Measurements from ENCODE around the gene COL6A2.
"Not testable (repeated sequence)": the region's sequence is repeated elsewhere in the genome, so short reads cannot be mapped to it uniquely, and the experiment has no call there.

COL6A2 gene

DNA sequence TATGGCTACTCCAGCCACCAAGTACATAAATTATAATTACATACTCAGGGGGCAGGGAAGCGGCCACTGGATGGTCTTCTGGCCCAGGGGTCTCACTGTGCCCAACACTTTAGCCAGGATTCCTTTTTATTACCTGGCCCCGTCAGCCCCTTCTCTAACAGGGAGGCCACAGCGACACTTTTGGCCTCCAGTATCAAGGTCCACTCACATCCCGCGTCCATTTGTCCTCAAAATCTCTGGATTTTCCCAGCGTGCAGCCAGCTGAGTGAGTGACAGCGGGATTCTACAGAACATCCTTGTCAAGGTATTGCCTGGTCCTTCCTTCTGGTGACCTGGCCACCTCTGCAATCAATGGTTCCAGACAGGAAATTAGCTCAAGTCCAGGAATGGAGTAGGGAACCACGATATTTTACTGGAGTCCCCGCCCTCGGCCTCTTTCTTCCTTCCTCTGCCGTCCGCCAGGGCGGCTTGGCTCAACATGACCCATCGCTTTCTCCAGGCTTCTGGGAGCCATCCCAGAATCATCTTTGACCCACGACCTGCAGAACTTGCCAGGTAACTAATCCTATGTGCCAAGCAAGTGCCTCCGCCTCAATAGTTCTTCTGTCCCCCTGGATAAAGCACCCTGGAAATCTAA lies 2.7 kb upstream of the COL6A2 start:
- no peak for DNase-seq

DNA sequence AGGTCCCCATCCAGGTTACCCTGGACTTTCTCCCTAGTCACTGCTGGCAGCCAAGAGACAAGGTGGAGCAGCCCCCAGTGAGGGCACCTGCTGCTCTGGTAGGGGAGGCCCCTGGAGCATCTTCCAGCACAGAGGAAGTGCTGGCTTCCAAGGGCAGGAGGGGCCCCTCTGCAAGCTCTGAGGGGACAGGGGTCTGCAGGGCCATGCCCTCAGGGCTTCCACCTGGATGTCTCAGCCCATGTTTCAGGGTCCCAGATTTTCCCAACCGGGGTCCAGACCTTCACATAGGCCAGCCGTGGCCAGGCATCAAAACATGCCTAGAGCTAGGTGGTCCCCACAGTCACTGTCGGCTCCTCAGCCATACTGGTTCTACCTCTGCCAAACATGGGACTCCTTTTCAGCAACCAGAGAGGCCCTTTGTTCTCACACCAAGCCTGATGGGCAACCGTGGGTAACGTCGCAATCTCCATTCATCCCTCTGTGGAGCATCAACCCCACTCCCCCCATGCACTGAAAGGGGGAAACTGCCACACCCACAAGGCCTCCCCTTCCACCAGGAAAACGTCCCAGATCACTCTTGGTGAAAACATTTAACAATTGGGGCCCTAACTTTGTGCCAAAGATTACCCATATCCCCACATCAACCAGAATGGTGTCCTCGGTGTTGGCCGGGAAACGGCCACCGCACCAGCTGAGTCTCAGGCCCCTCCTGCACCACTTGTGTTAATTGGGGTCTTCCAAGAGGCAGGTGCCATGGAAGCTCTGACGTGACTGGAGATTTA lies 1.9 kb upstream of the COL6A2 start:
- DNase-seq, result no peak

DNA sequence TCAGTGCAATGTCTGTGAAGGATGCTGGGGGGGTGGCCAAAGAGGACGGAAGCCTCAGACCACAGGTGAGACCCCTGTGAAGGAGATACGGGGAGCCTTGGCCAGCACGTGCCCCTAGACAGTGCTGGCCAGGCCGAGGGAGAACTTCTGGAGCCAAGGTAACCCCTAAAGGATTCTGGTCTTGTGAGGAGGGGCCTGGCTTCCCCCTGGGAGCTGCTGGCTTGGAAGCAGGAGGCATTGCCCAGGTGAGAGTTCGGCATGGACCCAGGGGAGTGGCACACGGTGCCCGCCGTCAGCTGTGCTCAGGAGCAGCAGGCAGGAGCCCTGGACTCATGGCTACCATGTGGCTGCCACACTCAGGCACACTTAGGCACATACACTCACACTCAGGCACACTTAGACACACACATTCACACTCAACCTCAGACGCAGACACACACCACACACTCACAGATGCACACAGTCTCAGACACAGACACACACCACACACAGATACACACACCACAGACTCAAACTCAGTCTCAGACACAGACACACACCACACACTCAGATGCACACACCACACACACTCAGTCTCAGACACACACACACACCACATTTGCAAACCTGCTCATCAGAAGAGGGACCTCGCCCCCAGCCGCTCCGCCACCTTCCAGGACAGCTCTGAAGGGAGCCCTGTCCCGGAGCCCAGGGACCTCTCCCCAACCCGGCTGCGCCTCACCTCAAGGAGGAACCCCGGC lies 1.1 kb upstream of the COL6A2 start:
- DNase-seq, result no peak

DNA sequence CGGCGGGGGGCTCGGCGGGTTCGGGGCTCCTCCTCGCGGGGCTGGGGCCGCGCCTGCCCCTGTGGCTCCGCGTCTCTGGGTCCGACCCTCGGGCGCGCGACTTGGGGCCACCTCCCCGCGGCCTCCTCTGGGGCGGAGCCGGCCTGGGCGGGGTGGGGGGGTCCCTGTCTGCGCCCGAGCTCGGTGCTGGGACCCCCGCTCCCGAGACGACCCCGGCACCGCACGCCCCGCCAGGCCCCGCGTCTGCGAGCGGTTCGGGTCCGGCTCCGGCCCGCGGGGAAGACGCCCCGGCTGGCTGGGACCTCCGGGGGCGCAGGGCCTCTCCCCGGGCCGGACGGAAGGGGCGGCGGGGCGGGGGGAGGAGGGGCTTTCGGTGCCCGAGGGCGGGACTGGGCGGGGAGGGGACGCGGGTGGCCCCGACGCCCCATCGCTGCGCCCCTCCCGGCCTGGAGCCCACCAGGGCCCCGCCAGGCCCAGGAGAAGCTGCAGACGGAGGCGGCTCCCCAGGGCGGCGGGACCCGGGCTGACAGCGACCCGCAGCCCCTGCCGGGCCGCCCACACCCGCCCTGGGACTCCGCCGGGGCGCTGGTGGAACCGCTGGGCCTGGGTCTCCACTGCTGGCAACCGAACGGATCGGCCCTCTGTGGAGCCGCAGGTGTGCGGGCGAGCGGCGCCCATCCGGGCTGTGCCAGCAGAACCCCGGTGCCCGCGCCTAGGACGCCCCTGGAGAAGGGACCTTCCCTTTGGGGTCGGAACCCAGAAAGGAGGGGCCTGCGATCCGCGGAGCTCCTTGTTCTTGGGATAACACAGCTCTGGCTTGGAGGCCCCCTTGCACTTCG lies 610 bp downstream of the COL6A2 start:
- DNase-seq, result peak; percentile 19

DNA sequence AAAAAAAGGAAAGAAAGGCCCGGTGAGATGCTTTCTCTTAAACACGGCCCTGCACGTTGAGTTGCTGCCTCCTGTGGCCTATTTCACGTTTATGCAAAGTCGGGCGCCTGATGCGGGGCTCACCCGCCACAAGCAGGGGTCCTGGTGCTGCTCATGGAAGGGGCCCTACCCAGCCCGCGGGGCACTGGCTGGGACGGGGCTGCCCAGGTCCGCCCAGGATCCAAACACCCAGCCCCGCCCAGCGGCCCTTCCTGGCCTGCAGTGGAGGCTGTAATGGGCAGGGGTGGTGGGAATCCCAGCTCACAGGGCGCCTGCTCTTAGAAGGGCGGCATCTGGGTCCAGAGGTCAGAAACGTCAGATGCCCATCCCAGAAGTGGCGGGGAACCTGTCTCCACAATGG lies 1.6 kb downstream of the COL6A2 start:
- DNase-seq, result no peak

DNA sequence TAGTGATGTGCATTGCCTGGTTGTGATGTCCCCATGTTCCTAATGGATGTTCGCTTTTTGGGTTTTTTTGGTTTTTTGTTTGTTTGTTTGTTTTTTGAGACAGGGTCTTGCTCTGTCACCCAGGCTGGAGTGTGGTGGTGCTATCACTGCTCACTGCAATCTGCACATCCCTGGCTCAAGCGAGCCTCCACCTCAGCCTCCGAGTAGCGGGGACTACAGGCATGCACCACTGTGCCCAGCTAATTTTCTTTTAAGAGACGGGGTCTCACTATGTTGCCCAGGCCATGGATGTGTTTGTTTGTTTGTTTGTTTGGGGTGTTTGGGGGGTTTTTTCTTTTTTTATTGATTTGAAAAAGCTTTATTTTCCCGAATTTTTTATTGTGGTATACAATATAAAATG lies 2.1 kb downstream of the COL6A2 start:
- no peak for DNase-seq

DNA sequence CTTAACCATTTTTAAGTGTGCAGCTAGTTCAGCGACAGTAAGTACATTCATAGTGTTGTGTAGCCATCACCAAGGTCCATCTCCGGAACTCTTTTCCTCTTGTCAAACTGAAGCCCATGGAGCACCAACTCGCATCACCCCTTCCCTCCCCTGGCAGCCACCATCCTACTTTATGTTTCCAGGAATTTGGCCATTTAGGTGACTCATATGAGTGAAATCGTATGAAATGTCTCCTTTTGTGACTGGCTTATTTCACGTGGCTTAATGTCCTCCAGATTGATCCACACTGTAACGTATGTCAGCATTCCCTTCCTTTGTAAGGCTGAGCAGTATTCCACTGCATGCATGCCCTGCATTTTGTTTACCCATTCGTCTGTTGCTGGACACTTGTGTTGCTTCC lies 2.5 kb downstream of the COL6A2 start:
- no peak for DNase-seq

DNA sequence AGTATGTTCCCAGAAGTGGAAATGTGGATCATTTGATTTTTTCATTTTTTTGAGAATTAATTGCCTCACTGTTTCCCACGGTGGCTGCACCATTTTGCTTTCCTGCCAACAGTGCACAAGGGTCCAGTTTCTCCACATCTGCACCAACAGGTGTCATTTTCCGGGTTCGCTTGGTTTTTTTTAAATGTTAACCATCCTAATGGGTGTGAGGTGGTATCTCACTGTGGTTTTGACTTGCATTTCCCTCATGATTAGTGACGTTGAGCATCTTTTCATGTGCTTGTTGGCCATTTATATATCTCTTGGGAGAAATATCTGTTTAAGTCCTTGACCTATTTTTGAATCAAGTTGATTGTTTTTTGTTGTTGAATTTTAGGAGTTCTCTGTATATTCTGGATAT lies 3.0 kb downstream of the COL6A2 start:
- DNase-seq, result no peak

DNA sequence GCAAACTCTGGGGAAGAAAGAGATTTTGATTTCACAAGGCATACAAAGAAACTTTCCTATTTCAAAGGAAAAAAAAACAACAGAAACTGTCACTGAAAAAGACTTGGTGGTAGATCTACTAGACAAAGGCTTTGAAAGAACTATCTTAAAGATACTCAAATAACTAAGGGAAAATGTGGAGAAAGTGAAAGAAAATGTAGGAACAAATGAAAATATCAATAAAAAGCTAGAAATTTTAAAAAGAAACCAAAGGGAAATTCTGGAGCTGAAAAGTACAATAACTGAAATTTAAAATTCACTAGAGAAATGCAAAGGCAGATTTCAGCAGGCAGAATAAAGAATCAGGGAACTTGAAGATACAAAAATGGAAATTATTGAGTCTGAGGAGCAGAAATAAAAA lies 6.2 kb downstream of the COL6A2 start:
- DNase-seq, result no peak

DNA sequence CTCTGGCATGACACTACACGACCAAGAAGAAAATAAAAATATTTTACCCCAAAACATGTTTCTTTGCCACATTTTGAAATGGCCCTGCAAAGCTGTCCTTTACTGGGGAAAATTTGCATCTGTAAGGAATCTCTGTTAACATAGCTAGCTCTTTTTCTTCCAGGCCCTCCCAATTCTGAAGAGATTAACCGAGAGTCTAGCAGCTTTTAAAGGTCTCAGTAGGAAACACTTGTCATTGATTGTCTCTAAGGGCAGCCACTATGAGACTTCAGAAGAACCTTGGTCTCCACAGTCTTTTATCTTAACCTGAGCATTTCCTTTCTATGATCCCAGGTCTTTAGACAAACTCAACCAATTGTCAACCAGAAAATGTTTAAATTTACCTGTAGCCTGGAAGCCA lies 9.5 kb downstream of the COL6A2 start:
- not testable (repeated sequence) for DNase-seq

DNA sequence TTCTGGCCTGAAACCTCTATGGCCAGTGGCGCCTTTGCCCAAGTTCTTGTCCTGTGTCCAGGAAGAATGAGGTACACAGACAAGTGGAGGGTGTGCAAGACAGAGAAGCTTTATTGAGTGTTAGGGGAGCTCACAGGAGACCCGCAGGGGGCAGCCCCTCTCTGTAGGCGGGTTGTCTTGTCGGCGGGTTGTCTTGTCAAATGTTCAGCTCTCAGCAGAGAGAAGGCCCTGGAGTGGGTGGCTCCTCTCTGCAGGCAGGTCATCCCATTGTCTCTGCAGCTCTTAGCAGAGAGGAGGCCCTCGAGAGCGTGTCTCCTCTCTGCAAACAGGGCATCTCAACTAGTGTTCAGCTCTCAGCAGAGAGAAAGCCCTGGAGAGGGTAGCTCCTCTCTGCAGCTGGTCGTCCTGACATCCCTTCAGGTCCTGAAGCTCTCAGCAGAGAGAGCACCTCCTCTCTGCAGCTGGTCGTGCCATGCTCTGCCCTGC lies 11.0 kb downstream of the COL6A2 start:
- no peak for DNase-seq

DNA sequence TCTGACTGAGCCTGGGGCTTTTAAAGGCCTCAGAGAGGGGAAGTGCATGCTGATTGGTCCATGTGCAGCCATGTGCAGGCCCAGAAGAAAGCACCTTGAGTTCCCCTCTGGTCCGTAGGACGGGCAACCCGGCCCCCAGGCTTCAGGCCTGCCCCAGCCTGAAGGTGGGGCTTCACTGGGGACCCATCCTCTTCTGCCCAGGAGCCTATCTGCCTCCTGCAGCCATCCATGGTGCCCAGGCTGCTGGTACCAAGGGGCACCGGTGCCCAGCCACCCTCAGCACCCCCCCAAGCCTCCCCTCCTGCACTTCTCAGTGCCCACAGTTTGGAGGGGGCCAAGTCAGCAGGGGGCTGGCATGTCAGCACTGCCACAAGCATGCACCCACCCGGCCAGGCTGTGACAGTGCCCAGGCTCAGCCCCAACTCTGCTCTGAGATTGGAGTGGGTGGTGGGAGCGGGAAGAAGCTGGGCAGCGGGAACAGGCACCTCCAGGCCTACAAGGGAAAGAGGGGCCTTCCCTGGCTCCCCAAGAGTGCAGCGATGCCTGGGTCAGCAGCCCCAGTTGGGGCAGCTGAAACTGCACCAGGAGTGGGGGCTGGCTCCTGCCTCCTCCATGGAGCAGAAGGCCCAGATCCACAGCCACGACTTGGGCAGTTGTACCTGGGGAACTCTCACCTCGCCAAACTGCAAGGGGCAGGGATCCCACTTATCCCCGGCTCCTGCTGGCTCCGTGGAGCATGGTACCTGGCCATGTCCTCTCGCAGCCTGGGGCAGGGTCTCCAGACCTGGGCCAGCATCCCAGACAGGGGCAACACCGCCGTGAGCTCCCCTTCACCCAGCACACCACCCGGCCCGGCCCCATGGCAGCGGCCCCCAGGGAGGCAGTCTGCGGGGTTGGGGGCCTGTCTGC lies 11.7 kb downstream of the COL6A2 start:
- no peak for DNase-seq

DNA sequence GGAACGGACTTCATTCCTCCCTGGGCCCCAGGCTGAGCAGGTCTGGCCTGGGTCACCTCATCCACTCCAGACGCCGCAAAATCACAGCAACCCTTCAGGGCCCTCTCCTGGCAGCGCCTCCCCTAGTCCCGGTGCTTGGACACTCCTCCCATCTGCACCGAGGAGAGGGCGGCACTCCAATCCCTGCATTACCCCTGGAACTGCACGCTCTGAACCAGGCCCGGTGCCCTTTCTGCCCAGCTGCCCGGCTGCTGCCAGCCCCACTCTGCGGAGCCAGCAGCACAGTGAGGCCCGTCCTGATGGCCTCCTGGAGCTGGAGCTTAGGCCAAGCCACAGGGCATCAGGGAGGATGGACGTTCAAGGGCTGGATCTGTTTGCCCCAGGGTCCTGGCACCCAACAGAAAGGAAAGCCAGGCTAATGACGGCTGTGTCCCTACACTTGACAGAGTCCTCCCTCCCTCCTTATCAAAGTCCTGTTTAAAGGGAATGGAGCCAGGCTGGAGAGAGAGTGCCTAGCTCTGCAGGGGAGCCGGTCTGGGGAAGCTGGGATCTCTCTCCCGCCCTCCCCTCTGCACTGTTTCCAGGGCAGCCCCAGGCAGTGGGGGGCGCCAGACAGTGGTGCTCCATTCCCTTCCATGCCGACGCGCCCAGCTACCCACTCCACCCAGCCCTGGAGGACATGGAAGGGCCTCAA lies 12.7 kb downstream of the COL6A2 start:
- no peak for DNase-seq

DNA sequence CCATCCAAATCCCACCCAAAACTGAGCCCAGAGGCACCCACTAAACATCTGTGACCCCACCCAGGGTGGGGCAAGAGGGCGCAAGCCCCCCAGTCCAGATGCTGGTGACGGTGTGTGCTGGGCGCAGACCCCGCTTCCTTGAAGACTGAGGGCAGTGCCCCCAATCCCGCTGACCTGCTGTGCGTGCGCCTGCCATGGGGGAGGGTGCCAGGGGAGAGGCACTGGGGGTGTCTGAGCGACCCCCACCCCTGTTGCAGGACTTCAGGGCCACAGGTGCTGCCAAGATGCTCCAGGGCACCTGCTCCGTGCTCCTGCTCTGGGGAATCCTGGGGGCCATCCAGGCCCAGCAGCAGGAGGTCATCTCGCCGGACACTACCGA lies 13.3 kb downstream of the COL6A2 start:
- no peak for DNase-seq

DNA sequence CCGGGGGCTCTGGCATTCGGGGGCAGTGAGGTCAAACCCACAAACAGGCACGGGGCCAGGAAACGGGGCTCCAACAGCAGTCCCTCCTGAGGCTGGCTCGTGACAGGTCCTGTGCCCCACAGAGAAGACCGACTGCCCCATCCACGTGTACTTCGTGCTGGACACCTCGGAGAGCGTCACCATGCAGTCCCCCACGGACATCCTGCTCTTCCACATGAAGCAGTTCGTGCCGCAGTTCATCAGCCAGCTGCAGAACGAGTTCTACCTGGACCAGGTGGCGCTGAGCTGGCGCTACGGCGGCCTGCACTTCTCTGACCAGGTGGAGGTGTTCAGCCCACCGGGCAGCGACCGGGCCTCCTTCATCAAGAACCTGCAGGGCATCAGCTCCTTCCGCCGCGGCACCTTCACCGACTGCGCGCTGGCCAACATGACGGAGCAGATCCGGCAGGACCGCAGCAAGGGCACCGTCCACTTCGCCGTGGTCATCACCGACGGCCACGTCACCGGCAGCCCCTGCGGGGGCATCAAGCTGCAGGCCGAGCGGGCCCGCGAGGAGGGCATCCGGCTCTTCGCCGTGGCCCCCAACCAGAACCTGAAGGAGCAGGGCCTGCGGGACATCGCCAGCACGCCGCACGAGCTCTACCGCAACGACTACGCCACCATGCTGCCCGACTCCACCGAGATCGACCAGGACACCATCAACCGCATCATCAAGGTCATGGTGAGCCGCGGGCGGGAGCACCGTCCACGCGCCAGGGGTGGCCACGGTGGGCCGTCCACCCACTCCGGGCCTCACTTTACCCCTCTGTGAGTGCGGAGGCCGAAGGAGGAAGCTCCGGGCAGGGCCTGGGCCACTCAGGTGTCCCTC lies 14.2 kb downstream of the COL6A2 start:
- no peak for DNase-seq

DNA sequence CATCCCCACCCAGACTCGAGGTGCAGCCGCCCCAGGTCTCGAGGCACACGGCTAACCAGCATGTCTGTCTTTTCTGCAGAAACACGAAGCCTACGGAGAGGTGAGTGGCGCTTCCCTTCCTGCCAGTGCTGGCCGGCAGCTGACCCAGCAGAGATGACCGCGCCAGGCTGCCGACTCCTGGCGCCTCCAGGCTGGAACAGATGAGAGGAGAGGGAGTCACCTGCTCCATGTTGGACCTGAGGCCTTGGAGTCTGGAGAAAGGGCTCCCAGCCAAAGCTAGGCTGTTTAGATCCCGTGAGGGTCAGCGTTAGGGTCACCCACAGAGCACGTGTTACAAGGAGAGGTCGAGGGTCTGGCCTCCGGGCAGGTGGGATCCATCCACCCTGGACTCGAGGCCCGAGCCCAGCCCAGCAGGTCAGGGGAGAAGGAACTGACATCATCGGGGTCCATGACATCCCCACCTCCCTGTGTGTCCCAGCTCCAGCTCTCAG lies 14.9 kb downstream of the COL6A2 start:
- no peak for DNase-seq

DNA sequence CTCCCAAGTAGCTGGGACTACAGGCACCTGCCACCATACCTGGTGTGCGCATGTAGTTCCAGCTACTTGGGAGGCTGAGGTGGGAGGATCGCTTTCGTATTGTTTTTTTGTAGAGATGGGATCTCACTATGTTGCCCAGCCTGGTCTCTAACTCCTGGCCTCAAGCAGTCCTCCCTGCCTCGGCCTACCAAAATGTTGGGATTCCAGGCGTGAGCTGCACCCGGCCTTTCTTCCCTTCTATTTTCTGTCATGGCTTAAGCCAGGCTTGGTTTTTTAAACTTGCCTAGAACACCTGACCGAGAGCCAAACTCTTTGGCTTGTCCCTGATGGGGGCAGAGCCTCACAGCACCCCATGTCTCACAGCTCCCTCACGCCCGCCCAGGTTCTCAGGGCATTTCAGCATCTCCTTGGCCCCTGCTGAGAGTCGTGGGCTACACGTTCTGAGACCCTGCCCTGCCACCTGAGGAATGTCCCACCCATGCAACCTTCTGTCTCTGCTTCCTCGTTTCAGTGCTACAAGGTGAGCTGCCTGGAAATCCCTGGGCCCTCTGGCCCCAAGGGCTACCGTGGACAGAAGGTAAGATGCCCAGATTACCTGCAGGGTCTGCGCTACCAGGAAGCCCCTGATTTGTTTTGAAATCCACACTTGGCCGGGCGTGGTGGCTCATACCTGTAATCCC lies 15.7 kb downstream of the COL6A2 start:
- no peak for DNase-seq

DNA sequence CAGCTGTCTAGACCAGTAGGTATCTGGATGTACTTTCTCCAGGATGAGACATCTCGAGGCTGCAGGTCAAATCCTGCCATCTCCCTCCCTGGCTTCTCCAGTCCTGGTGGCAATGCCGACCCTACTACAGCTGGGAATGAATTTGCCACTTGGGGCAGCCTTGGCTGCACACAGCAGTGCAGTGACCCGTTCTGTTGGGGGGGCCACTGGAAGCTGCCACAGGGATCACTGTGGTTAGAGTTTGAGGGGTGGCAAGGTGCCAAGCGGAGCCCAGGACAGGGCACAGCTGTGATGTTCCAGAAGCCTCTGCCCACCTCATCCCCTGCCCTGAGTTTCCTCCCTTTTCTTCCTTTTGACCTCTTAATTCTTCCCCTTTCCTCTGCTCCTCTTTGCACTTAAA lies 17.1 kb downstream of the COL6A2 start:
- no peak for DNase-seq

DNA sequence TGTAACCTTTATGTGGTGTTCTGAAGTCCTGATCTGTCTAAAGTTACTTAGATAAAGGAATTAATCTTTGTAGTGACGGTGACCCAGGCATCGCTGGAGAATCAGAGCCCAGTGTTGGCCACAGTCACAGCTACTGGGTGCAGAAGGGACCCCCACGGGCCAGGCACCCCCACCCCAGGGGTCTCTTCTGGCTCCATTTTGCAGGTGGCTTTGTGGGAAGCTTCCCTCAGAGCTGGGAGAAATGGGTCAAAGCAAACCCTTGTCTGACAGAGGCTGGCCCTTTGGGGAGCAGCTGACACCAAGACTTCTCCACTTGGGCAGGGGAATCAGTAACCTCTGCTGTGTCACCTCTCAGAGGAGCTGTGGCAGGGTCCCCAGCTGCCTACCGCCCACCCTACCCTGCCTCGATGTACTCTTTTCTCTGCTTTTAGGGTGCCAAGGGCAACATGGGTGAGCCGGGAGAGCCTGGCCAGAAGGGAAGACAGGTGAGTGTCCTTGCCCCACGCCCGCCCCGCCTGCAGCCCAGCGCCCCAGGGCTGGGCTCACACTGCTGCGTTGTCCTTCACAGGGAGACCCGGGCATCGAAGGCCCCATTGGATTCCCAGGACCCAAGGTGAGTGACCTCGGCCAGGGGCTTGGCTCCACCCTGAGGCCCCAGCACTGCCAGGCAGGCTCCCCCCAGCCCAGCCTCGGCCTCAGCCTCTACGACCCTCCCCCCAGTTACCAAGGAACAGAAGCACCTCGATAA lies 17.7 kb downstream of the COL6A2 start:
- no peak for DNase-seq

All from CD4-positive, alpha-beta T cell treated with Interleukin-12 subunit alpha and Interleukin-12 subunit beta, for 1 hour (primary cell).